ENCODE data around the gene COL6A1.
"Not testable (repeated sequence)": the region's sequence is repeated elsewhere in the genome, so short reads cannot be mapped to it uniquely, and the experiment has no call there.

COL6A1 gene

GRCh38 chr21:46028573-46029091 lies 47.1 kb downstream of the COL6A1 start:
- no peak for DNase-seq (ENCODE audit: low spot score)

GRCh38 chr21:46029186-46029924 lies 47.8 kb downstream of the COL6A1 start:
- no peak for DNase-seq (ENCODE audit: low spot score)

GRCh38 chr21:46031484-46031883 lies 49.9 kb downstream of the COL6A1 start:
- DNase-seq (ENCODE audit: low spot score) = no peak

- DNase-seq (ENCODE audit: low spot score) = no peak
These were observed 50.5 kb downstream of the COL6A1 start for GRCh38 chr21:46032100-46032499.

GRCh38 chr21:46033410-46034400 lies 52.1 kb downstream of the COL6A1 start:
- no peak for DNase-seq (ENCODE audit: low spot score)

- no peak for DNase-seq (ENCODE audit: low spot score)
These were observed 54.5 kb downstream of the COL6A1 start for GRCh38 chr21:46035809-46036695.

GRCh38 chr21:46036696-46037330 lies 55.2 kb downstream of the COL6A1 start:
- no peak for DNase-seq (ENCODE audit: low spot score)

- no peak for DNase-seq (ENCODE audit: low spot score)
These were observed 56.1 kb downstream of the COL6A1 start for GRCh38 chr21:46037331-46038325.

- DNase-seq (ENCODE audit: low spot score) = no peak
These were observed 56.8 kb downstream of the COL6A1 start for GRCh38 chr21:46038341-46038829.

GRCh38 chr21:46038871-46039397 lies 57.4 kb downstream of the COL6A1 start:
- peak; percentile 37 for DNase-seq (ENCODE audit: low spot score)

GRCh38 chr21:46039891-46040660 lies 58.5 kb downstream of the COL6A1 start:
- DNase-seq (ENCODE audit: low spot score) = no peak

GRCh38 chr21:46040707-46041106 lies 59.1 kb downstream of the COL6A1 start:
- no peak for DNase-seq (ENCODE audit: low spot score)

GRCh38 chr21:46041183-46041582 lies 59.6 kb downstream of the COL6A1 start:
- DNase-seq (ENCODE audit: low spot score) = no peak

GRCh38 chr21:46045154-46045553 lies 63.6 kb downstream of the COL6A1 start:
- DNase-seq (ENCODE audit: low spot score) = no peak

GRCh38 chr21:46046471-46046870 lies 64.9 kb downstream of the COL6A1 start:
- no peak for DNase-seq (ENCODE audit: low spot score)

- not testable (repeated sequence) for DNase-seq (ENCODE audit: low spot score)
These were observed 65.3 kb downstream of the COL6A1 start for GRCh38 chr21:46046906-46047305.

GRCh38 chr21:46048926-46049889 lies 67.6 kb downstream of the COL6A1 start:
- DNase-seq (ENCODE audit: low spot score) = no peak

Measured in kidney capillary endothelial cell (primary cell).